Activated CD4-positive, alpha-beta T cell treated with anti-CD3 and anti-CD28 coated beads, Interleukin-2, amount 50 U/mL, for 1 hour (primary cell): Measurements from ENCODE around the gene SMG5.
A peak's percentile ranks its signal among the peaks of the same experiment; 100 is the strongest.

Source experiments
- DNase-seq: peaks from one replicate; pipeline ENCODE4 v3.0.0-alpha.2; 2020

Gene SMG5

GRCh38 chr1:156276966-156277381 lies 5.7 kb downstream of the SMG5 start:
- no peak for DNase-seq

- no peak for DNase-seq
These were observed 6.1 kb downstream of the SMG5 start for GRCh38 chr1:156276532-156276931.

- no peak for DNase-seq
These were observed 12.3 kb downstream of the SMG5 start for GRCh38 chr1:156270314-156270713.

GRCh38 chr1:156268336-156268735 lies 14.3 kb downstream of the SMG5 start:
- no peak for DNase-seq

- no peak for DNase-seq
These were observed 16.6 kb downstream of the SMG5 start for GRCh38 chr1:156266051-156266450.

- no peak for DNase-seq
These were observed 19.4 kb downstream of the SMG5 start for GRCh38 chr1:156263288-156263655.

GRCh38 chr1:156262461-156263287 lies 20.0 kb downstream of the SMG5 start:
- no peak for DNase-seq

GRCh38 chr1:156260896-156261295 lies 21.7 kb downstream of the SMG5 start:
- no peak for DNase-seq

- no peak for DNase-seq
These were observed 22.8 kb downstream of the SMG5 start for GRCh38 chr1:156259805-156260204.

- DNase-seq, result no peak
These were observed 23.8 kb downstream of the SMG5 start for GRCh38 chr1:156258859-156259258.

- DNase-seq, result no peak
These were observed 24.9 kb downstream of the SMG5 start for GRCh38 chr1:156257711-156258110.

GRCh38 chr1:156253634-156254033 lies 29.0 kb downstream of the SMG5 start:
- DNase-seq, result no peak

- no peak for DNase-seq
These were observed 31.1 kb downstream of the SMG5 start for GRCh38 chr1:156251527-156251926.

GRCh38 chr1:156249593-156249992 lies 33.0 kb downstream of the SMG5 start:
- DNase-seq, result no peak

GRCh38 chr1:156248323-156248683 lies 34.3 kb downstream of the SMG5 start:
- no peak for DNase-seq

- no peak for DNase-seq
These were observed 34.9 kb downstream of the SMG5 start, which contains the start of gene PAQR6 for GRCh38 chr1:156247460-156248322. Gene PAQR6, minus strand, starts transcription at chr1:156248056. Its CDS starts 1,325 bp downstream, at chr1:156246731.

GRCh38 chr1:156246781-156247459 lies 35.7 kb downstream of the SMG5 start:
- no peak for DNase-seq

- DNase-seq, result no peak
These were observed 36.3 kb downstream of the SMG5 start for GRCh38 chr1:156246241-156246780.

- DNase-seq, result peak; percentile 36
These were observed 37.0 kb downstream of the SMG5 start for GRCh38 chr1:156245451-156246232.

- DNase-seq, result no peak
These were observed 37.9 kb downstream of the SMG5 start for GRCh38 chr1:156244712-156245111.

- DNase-seq, result no peak
These were observed 38.5 kb downstream of the SMG5 start for GRCh38 chr1:156244126-156244525.

GRCh38 chr1:156242738-156243137 lies 39.9 kb downstream of the SMG5 start:
- no peak for DNase-seq
